Measurements from ENCODE around the gene CD84. TPM values are rescaled to one million over a fixed set of nuclear protein-coding genes. Genes with fewer than 3 reads are reported as not detected.
"Not testable (repeated sequence)": the region's sequence is repeated elsewhere in the genome, so short reads cannot be mapped to it uniquely, and the experiment has no call there.

The CD84 gene
- total RNA-seq, 4 donors from 2014 or later: 0.10 to 1.1 (median 0.87) TPM

- DNase-seq (no peak), ATAC-seq (no peak)
- TF ChIP-seq POLR2A (IDR thresholded peaks at IDR 0.05) (no peak), CTCF (IDR thresholded peaks at IDR 0.05 in 4 of 5, conservative IDR thresholded peaks at IDR 0.05 in 1 of 5) (no peak)
- no peaks in the 10 kb centered on the region for H3K36me3 ChIP-seq
- intact Hi-C loops (cut with DNase I; ENCODE audit: low total_unique reads) (no loop called here), in situ Hi-C loops (cut with MboI; ENCODE audit: low sequenced_read_pairs in 4 of 4) (no loop called here)
- no peaks in the 10 kb centered on the region for H3K9me3 ChIP-seq
- H3K27me3 ChIP-seq: no peaks in the 10 kb centered on the region
- no peak overlapping the region for H3K4me3 ChIP-seq
- H3K27ac ChIP-seq: no peak overlapping the region
- no peaks in the 10 kb centered on the region for H3K4me1 ChIP-seq
These were observed 57.2 kb downstream of the CD84 start for GRCh38 chr1:160522136-160522535.

DNA sequence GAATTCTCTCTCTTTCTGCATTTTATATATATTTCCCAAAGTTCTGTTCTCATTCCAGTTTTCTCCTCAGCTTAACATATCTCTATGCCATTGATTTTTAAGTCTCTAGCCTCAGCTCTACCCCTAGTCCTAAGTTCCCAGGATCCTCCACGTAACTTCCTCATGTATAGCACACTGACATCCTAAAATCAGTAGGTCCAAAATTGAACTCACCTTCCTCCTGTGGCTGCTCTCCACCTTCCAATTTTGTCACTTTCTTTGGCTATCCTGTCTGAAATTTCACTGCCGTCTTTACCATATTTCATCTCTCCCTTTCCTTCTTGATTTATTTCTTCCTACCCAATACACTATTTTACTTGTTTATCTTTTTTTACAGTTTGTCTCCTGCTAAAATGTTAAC, 57.7 kb downstream of the CD84 start:
- no peaks in the 10 kb centered on the region for H3K36me3 ChIP-seq
- DNase-seq (no peak), ATAC-seq (no peak)
- intact Hi-C loops (cut with DNase I; ENCODE audit: low total_unique reads) (no loop called here), in situ Hi-C loops (cut with MboI; ENCODE audit: low sequenced_read_pairs in 4 of 4) (no loop called here)
- H3K4me3 ChIP-seq: no peak overlapping the region
- H3K4me1 ChIP-seq: no peaks in the 10 kb centered on the region
- no peaks in the 10 kb centered on the region for H3K9me3 ChIP-seq
- H3K27ac ChIP-seq: no peak overlapping the region
- no peak for TF ChIP-seq CTCF (IDR thresholded peaks at IDR 0.05 in 4 of 5, conservative IDR thresholded peaks at IDR 0.05 in 1 of 5)
- no peaks in the 10 kb centered on the region for H3K27me3 ChIP-seq

- Histone ChIP-seq H3K4me3 (no peak overlapping the region), H3K36me3 (no peaks in the 10 kb centered on the region), H3K27me3 (no peaks in the 10 kb centered on the region), H3K4me1 (no peaks in the 10 kb centered on the region), H3K9me3 (no peaks in the 10 kb centered on the region), H3K27ac (no peak overlapping the region)
- in situ Hi-C loops (cut with MboI; ENCODE audit: low sequenced_read_pairs in 4 of 4) (no loop called here), intact Hi-C loops (cut with DNase I; ENCODE audit: low total_unique reads) (no loop called here)
- no peak for TF ChIP-seq POLR2A (IDR thresholded peaks at IDR 0.05)
- TF ChIP-seq CTCF (IDR thresholded peaks at IDR 0.05 in 4 of 5, conservative IDR thresholded peaks at IDR 0.05 in 1 of 5): no peak
- ATAC-seq: no peak
- no peak for DNase-seq
These were observed 58.3 kb downstream of the CD84 start for GRCh38 chr1:160520999-160521398.

- H3K36me3 ChIP-seq: no peaks in the 10 kb centered on the region
- in situ Hi-C loops (cut with MboI; ENCODE audit: low sequenced_read_pairs in 4 of 4): no loop called here
- H3K27me3 ChIP-seq: no peaks in the 10 kb centered on the region
- ATAC-seq: no peak
- H3K9me3 ChIP-seq: no peaks in the 10 kb centered on the region
- H3K27ac ChIP-seq: no peak overlapping the region
- intact Hi-C loops (cut with DNase I; ENCODE audit: low total_unique reads): no loop called here
- DNase-seq: no peak
- no peaks in the 10 kb centered on the region for H3K4me1 ChIP-seq
- TF ChIP-seq CTCF (IDR thresholded peaks at IDR 0.05 in 4 of 5, conservative IDR thresholded peaks at IDR 0.05 in 1 of 5) (no peak), POLR2A (IDR thresholded peaks at IDR 0.05) (no peak)
- no peak overlapping the region for H3K4me3 ChIP-seq
These were observed 58.7 kb downstream of the CD84 start for GRCh38 chr1:160520582-160520981.

- ATAC-seq (no peak), DNase-seq (no peak)
- intact Hi-C loops (cut with DNase I; ENCODE audit: low total_unique reads): no loop called here
- H3K27me3 ChIP-seq: no peaks in the 10 kb centered on the region
- H3K9me3 ChIP-seq: no peaks in the 10 kb centered on the region
- no peaks in the 10 kb centered on the region for H3K4me1 ChIP-seq
- no peak overlapping the region for H3K4me3 ChIP-seq
- no peaks in the 10 kb centered on the region for H3K36me3 ChIP-seq
- in situ Hi-C loops (cut with MboI; ENCODE audit: low sequenced_read_pairs in 4 of 4): no loop called here
- TF ChIP-seq CTCF (IDR thresholded peaks at IDR 0.05 in 4 of 5, conservative IDR thresholded peaks at IDR 0.05 in 1 of 5): no peak
- no peak for TF ChIP-seq POLR2A (IDR thresholded peaks at IDR 0.05)
- no peak overlapping the region for H3K27ac ChIP-seq
These were observed 59.5 kb downstream of the CD84 start for GRCh38 chr1:160519642-160520435.

DNA sequence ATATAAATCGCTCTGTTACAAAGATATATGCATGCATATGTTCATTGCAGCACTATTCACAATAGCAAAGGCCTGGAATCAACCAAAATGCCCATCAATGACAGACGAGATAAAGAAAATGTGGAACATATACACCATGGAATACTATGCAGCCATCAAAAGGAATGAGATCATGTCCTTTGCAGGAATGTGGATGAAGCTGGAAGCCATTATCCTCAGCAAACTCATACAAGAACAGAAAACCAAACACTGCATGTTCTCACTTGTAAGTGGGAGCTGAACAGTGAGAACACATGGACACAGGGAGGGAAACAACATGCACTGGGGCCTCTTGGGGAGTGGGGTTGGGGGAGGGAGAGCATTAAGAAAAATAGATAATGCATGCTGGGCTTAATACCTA, 61.8 kb downstream of the CD84 start:
- H3K9me3 ChIP-seq; H3K27me3 ChIP-seq; intact Hi-C loops (cut with DNase I; ENCODE audit: low total_unique reads); H3K27ac ChIP-seq; H3K36me3 ChIP-seq; H3K4me1 ChIP-seq; ATAC-seq; DNase-seq; H3K4me3 ChIP-seq; in situ Hi-C loops (cut with MboI; ENCODE audit: low sequenced_read_pairs in 4 of 4): not testable (repeated sequence)

- H3K27me3 ChIP-seq; H3K9me3 ChIP-seq; H3K27ac ChIP-seq; DNase-seq; H3K4me1 ChIP-seq; ATAC-seq; in situ Hi-C loops (cut with MboI; ENCODE audit: low sequenced_read_pairs in 4 of 4); H3K4me3 ChIP-seq; intact Hi-C loops (cut with DNase I; ENCODE audit: low total_unique reads); H3K36me3 ChIP-seq: not testable (repeated sequence)
These were observed 63.4 kb downstream of the CD84 start for GRCh38 chr1:160515908-160516307.
